Activated naive CD8-positive, alpha-beta T cell treated with anti-CD3 and anti-CD28 coated beads, Interleukin-2, amount 50 U/mL, for 24 hours (primary cell): ENCODE results near the gene DAAM1.

Experiments
- ATAC-seq: fragments of 150-1000 bp; cut with Tn5 transposase; one replicate; pipeline ENCODE4 v1.10.0; 2021
- DNase-seq: peaks from one replicate; pipeline ENCODE4 v3.0.0; 2021
- H3K27ac Mint-ChIP-seq: one replicate; pipeline ENCODE4 v1.8.0; 2021; ENCODE audit warnings: mild to moderate bottlenecking, mixed read lengths
- H3K27me3 Mint-ChIP-seq: one replicate; pipeline ENCODE4 v1.8.0; 2021; ENCODE audit warnings: mixed read lengths
- H3K36me3 Mint-ChIP-seq: one replicate; pipeline ENCODE4 v1.8.0; 2021; ENCODE audit warnings: low read depth, mixed read lengths
- H3K4me1 Mint-ChIP-seq: one replicate; pipeline ENCODE4 v1.8.0; 2021; ENCODE audit warnings: mixed read lengths
- H3K4me3 Mint-ChIP-seq: one replicate; pipeline ENCODE4 v1.8.0; 2021; ENCODE audit warnings: mild to moderate bottlenecking, moderate library complexity, mixed read lengths
- H3K9me3 Mint-ChIP-seq: one replicate; pipeline ENCODE4 v1.8.0; 2021; ENCODE audit warnings: mixed read lengths

The DAAM1 gene

GRCh38 chr14:59293935-59294661, 105.6 kb downstream of the DAAM1 start:
- Mint-ChIP-seq H3K4me3 (no peak overlapping the region), H3K27ac (no peak overlapping the region), H3K4me1 (peaks cover 10% of the 10 kb centered on the region), H3K27me3 (no peaks in the 10 kb centered on the region), H3K36me3 (peaks cover 16% of the 10 kb centered on the region), H3K9me3 (no peaks in the 10 kb centered on the region)
- DNase-seq (no peak), ATAC-seq (no peak)

- ATAC-seq (no peak), DNase-seq (no peak)
- Mint-ChIP-seq H3K4me3 (no peak overlapping the region), H3K36me3 (peaks cover 16% of the 10 kb centered on the region), H3K9me3 (no peaks in the 10 kb centered on the region), H3K27me3 (no peaks in the 10 kb centered on the region), H3K4me1 (peaks cover 10% of the 10 kb centered on the region), H3K27ac (no peak overlapping the region)
Measured at GRCh38 chr14:59294662-59294992, 106.2 kb downstream of the DAAM1 start.

GRCh38 chr14:59295951-59296350, 107.5 kb downstream of the DAAM1 start:
- no peak overlapping the region for H3K27ac Mint-ChIP-seq
- no peaks in the 10 kb centered on the region for H3K27me3 Mint-ChIP-seq
- H3K4me3 Mint-ChIP-seq = no peak overlapping the region
- DNase-seq = no peak
- H3K4me1 Mint-ChIP-seq = peaks cover 14% of the 10 kb centered on the region
- no peaks in the 10 kb centered on the region for H3K9me3 Mint-ChIP-seq
- H3K36me3 Mint-ChIP-seq = peaks cover 14% of the 10 kb centered on the region
- ATAC-seq = no peak

DNA sequence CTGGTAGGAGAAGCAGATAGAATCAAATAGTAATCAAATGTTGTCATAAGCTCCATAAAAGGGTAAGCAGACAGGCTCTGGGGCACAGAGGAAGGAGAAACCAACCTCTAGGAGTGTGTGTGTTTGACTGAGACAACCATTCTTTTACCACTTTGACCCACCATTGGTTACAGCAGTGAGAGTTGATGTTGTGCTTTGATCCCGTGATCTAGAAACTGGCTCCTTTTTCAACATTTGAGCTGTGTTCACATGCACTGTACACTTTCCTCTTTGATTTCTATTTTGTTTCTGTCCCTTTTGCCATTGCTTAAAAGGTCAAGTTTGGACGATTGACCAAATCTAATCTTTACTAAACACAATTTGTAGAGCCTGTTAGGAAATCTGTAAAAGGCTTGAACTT, 108.0 kb downstream of the DAAM1 start:
- DNase-seq = no peak
- H3K27ac Mint-ChIP-seq = no peak overlapping the region
- H3K36me3 Mint-ChIP-seq = peaks cover 10% of the 10 kb centered on the region
- peaks cover 19% of the 10 kb centered on the region for H3K4me1 Mint-ChIP-seq
- no peak overlapping the region for H3K4me3 Mint-ChIP-seq
- ATAC-seq = no peak
- no peaks in the 10 kb centered on the region for H3K9me3 Mint-ChIP-seq
- H3K27me3 Mint-ChIP-seq = no peaks in the 10 kb centered on the region

GRCh38 chr14:59297071-59297776, 108.8 kb downstream of the DAAM1 start:
- no peak for DNase-seq

DNA sequence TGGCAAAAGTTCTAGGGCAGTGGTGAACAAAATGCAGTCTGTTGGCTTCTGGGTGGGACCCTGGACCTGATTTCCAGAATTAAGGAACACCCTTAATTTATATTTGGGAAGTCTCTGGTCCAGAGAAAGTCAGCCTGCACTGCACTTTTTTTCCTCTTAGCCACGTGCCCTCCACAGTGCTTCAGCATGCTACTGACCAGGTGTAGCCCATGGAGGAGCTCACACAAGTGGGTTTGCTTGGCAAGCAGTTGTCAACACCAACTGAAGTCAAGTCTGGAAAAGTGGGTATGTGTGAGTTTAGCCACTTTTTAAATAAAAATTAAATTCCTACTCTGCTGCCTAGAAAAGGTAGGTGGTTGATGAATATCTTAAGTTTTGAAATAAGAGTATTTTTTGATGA, 111.3 kb downstream of the DAAM1 start:
- Mint-ChIP-seq H3K9me3 (no peaks in the 10 kb centered on the region), H3K36me3 (no peaks in the 10 kb centered on the region), H3K27ac (no peak overlapping the region), H3K4me1 (peaks cover 23% of the 10 kb centered on the region), H3K27me3 (no peaks in the 10 kb centered on the region), H3K4me3 (no peak overlapping the region)
- no peak for DNase-seq
- ATAC-seq = no peak

More at GRCh38 chr14:59297071-59297776, 108.8 kb downstream of the DAAM1 start:
- no peak overlapping the region for H3K27ac Mint-ChIP-seq
- H3K36me3 Mint-ChIP-seq = peaks cover 4% of the 10 kb centered on the region
- H3K27me3 Mint-ChIP-seq = no peaks in the 10 kb centered on the region
- no peaks in the 10 kb centered on the region for H3K9me3 Mint-ChIP-seq
- no peak for ATAC-seq
- no peak overlapping the region for H3K4me3 Mint-ChIP-seq
- peaks cover 23% of the 10 kb centered on the region for H3K4me1 Mint-ChIP-seq

DNA sequence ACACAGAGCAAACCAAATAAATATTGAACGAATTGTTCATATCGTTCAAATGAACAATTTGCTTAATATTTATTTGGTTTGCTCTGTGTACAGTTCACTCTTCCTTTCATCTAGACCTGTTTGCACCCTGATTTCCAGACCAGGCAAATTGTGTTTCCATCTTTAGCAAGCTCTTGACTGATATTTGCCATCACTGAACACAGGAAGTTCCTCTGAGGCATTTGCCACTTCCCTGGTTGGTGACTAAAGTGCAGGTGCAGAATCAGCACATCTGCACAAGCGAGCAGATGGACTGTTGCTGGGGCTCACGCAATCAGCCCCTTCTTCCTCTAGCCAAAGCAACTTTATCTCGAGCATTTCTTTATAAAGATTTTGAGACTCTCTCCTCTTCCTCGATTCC, 112.9 kb downstream of the DAAM1 start:
- no peaks in the 10 kb centered on the region for H3K27me3 Mint-ChIP-seq
- H3K4me3 Mint-ChIP-seq = no peak overlapping the region
- H3K9me3 Mint-ChIP-seq = no peaks in the 10 kb centered on the region
- H3K4me1 Mint-ChIP-seq = peaks cover 26% of the 10 kb centered on the region
- peak; percentile 76 for ATAC-seq
- DNase-seq = peak; percentile 11
- H3K36me3 Mint-ChIP-seq = no peaks in the 10 kb centered on the region
- peak overlapping the region; percentile 32 for H3K27ac Mint-ChIP-seq

DNA sequence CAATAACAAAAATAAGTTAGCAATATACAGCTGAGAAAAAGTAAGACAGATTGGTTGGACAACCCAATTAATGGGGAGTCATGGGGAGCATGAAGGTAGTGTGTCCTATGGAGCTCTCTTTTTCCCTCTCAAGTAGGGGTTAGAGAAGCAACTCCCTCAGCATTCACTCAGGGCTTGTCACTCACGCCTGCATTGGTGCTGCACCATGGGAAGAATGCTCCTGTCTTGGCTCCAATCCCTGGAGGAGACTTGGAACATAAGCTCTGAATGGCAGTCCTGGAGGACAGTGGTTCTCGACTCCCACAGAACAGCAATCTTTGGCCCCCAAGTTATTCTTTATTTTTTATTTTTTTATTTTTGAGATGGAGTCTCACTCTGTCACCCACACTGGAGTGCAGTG, 113.8 kb downstream of the DAAM1 start:
- ATAC-seq (no peak), DNase-seq (no peak)
- Mint-ChIP-seq H3K9me3 (no peaks in the 10 kb centered on the region), H3K27ac (no peak overlapping the region), H3K27me3 (no peaks in the 10 kb centered on the region), H3K4me1 (peaks cover 19% of the 10 kb centered on the region), H3K36me3 (no peaks in the 10 kb centered on the region), H3K4me3 (no peak overlapping the region)

DNA sequence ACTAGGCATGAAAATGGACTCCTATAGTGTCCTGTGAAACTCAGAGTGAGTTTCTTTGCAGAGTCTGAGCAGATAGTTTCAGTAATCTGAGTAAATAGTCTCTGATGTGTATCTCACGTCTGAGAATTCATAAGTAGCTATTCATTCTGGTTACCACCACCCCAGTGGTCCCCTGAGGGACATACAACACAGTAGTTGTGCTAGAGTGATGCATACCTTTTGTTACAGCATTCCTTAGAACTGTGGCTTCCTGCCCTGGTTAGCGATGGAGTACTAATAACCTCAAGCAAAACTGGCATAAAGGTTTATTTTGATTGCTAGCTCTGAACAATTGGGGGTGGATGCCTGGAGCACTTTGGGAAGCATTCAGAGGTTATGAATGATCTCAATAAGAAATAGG, 114.7 kb downstream of the DAAM1 start:
- H3K36me3 Mint-ChIP-seq = no peaks in the 10 kb centered on the region
- no peaks in the 10 kb centered on the region for H3K27me3 Mint-ChIP-seq
- no peak overlapping the region for H3K27ac Mint-ChIP-seq
- ATAC-seq = no peak
- no peak for DNase-seq
- H3K9me3 Mint-ChIP-seq = no peaks in the 10 kb centered on the region
- H3K4me1 Mint-ChIP-seq = peaks cover 15% of the 10 kb centered on the region
- H3K4me3 Mint-ChIP-seq = no peak overlapping the region

DNA sequence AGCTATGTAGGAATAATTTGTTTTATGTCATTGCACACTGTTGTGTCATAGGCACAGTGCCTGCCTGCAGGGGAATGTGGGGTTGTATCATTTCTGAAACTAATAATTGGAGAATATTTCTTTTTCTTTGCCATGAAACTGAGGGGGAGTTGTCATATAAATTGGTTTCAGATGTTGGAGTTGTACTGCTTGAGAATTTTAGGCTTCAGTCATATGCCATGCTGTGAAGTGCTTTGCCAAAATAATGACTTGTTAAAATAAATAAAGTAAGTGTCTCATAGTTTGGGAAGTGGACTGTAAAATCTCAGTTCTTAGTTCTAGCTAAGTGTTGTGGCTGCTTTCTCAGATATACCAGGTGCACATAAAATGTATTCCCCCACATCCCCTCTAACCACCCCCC, 116.8 kb downstream of the DAAM1 start:
- DNase-seq = no peak
- Mint-ChIP-seq H3K9me3 (no peaks in the 10 kb centered on the region), H3K36me3 (no peaks in the 10 kb centered on the region), H3K4me1 (peaks cover 15% of the 10 kb centered on the region), H3K4me3 (no peak overlapping the region), H3K27me3 (no peaks in the 10 kb centered on the region), H3K27ac (no peak overlapping the region)
- no peak for ATAC-seq

- DNase-seq (no peak), ATAC-seq (no peak)
- Mint-ChIP-seq H3K4me1 (peaks cover 13% of the 10 kb centered on the region), H3K27me3 (no peaks in the 10 kb centered on the region), H3K4me3 (no peak overlapping the region), H3K36me3 (no peaks in the 10 kb centered on the region), H3K9me3 (no peaks in the 10 kb centered on the region), H3K27ac (no peak overlapping the region)
Measured at GRCh38 chr14:59305836-59306555, 117.5 kb downstream of the DAAM1 start.

- Mint-ChIP-seq H3K9me3 (no peaks in the 10 kb centered on the region), H3K27me3 (no peaks in the 10 kb centered on the region), H3K36me3 (no peaks in the 10 kb centered on the region), H3K27ac (no peak overlapping the region), H3K4me1 (peaks cover 7% of the 10 kb centered on the region), H3K4me3 (no peak overlapping the region)
- no peak for DNase-seq
- ATAC-seq = no peak
Measured at GRCh38 chr14:59306775-59307174, 118.3 kb downstream of the DAAM1 start.

- Mint-ChIP-seq H3K36me3 (no peaks in the 10 kb centered on the region), H3K27ac (no peak overlapping the region), H3K4me3 (no peak overlapping the region), H3K9me3 (no peaks in the 10 kb centered on the region), H3K4me1 (peaks cover 5% of the 10 kb centered on the region), H3K27me3 (no peaks in the 10 kb centered on the region)
- DNase-seq = no peak
- no peak for ATAC-seq
Measured at GRCh38 chr14:59308086-59308485, 119.6 kb downstream of the DAAM1 start.

GRCh38 chr14:59308673-59309072, 120.2 kb downstream of the DAAM1 start:
- no peak overlapping the region for H3K27ac Mint-ChIP-seq
- no peak for DNase-seq
- ATAC-seq = no peak
- H3K36me3 Mint-ChIP-seq = no peaks in the 10 kb centered on the region
- no peaks in the 10 kb centered on the region for H3K27me3 Mint-ChIP-seq
- no peaks in the 10 kb centered on the region for H3K9me3 Mint-ChIP-seq
- no peak overlapping the region for H3K4me3 Mint-ChIP-seq
- H3K4me1 Mint-ChIP-seq = peaks cover 5% of the 10 kb centered on the region

- H3K27ac Mint-ChIP-seq = no peak overlapping the region
- no peaks in the 10 kb centered on the region for H3K27me3 Mint-ChIP-seq
- DNase-seq = no peak
- H3K9me3 Mint-ChIP-seq = no peaks in the 10 kb centered on the region
- no peak for ATAC-seq
- H3K4me1 Mint-ChIP-seq = peaks cover 5% of the 10 kb centered on the region
- H3K36me3 Mint-ChIP-seq = no peaks in the 10 kb centered on the region
- no peak overlapping the region for H3K4me3 Mint-ChIP-seq
Measured at GRCh38 chr14:59309291-59309900, 120.9 kb downstream of the DAAM1 start.
